ENCODE results near the gene ATP4A. TPM values are rescaled to one million over a fixed set of nuclear protein-coding genes. Genes with fewer than 3 reads are reported as not detected.

Gene ATP4A
- total RNA-seq, 1 donor from 2014 or later = not detected

GRCh38 chr19:35539314-35539713, 24.1 kb downstream of the ATP4A start:
- DNase-seq (ENCODE audit: low read depth) (no peak), FAIRE-seq (no peak)
- no peak overlapping the region for H3K4me2 ChIP-seq (ENCODE audit: low read length)
- H3K4me1 ChIP-seq (ENCODE audit: insufficient read depth, low read length) = peaks cover under 1% of the 10 kb centered on the region
- H3K9me3 ChIP-seq (ENCODE audit: insufficient read depth, low read depth, low read length) = no peaks in the 10 kb centered on the region
- no peak overlapping the region for H2AFZ ChIP-seq (ENCODE audit: low read depth, low read length)
- no peak overlapping the region for H3K27ac ChIP-seq (ENCODE audit: low read depth, low read length)
- H3K4me1 Mint-ChIP-seq (ENCODE audit: low read depth, unreplicated experiment) = peaks cover 2% of the 10 kb centered on the region
- no peaks in the 10 kb centered on the region for H3K9me3 Mint-ChIP-seq (ENCODE audit: unreplicated experiment)
- H3K4me3 ChIP-seq (ENCODE audit: insufficient read depth, low read depth, low read length) = no peak overlapping the region
- H3K4me3 Mint-ChIP-seq (ENCODE audit: unreplicated experiment) = no peak overlapping the region
- no peaks in the 10 kb centered on the region for H4K20me1 ChIP-seq (ENCODE audit: insufficient read depth, low read length)
- H3K27ac Mint-ChIP-seq (ENCODE audit: unreplicated experiment) = no peak overlapping the region
- H3K9ac ChIP-seq (ENCODE audit: low read length) = no peak overlapping the region
- H3K36me3 ChIP-seq (ENCODE audit: insufficient read depth, low read length) = no peaks in the 10 kb centered on the region
- TF ChIP-seq EZH2 (IDR thresholded peaks at IDR 0.05; ENCODE audit: insufficient read depth, low read length) (no peak), CTCF (IDR thresholded peaks at IDR 0.05; ENCODE audit: insufficient read depth, low read depth, low read length) (no peak)
- peaks cover 2% of the 10 kb centered on the region for H3K27me3 Mint-ChIP-seq (ENCODE audit: low read depth, unreplicated experiment)
- peaks cover 7% of the 10 kb centered on the region for H3K79me2 ChIP-seq (ENCODE audit: insufficient read depth, low read length)
- peaks cover 17% of the 10 kb centered on the region for H3K36me3 Mint-ChIP-seq (ENCODE audit: low read depth, unreplicated experiment)
- peaks cover 2% of the 10 kb centered on the region for H3K27me3 ChIP-seq (ENCODE audit: insufficient read depth, low read length)

GRCh38 chr19:35534803-35535480, 28.5 kb downstream of the ATP4A start:
- no peaks in the 10 kb centered on the region for H3K4me1 Mint-ChIP-seq (ENCODE audit: low read depth, unreplicated experiment)
- no peak overlapping the region for H3K4me3 ChIP-seq (ENCODE audit: insufficient read depth, low read depth, low read length)
- peaks cover 21% of the 10 kb centered on the region for H3K27me3 Mint-ChIP-seq (ENCODE audit: low read depth, unreplicated experiment)
- H3K36me3 ChIP-seq (ENCODE audit: insufficient read depth, low read length) = no peaks in the 10 kb centered on the region
- H3K4me2 ChIP-seq (ENCODE audit: low read length) = no peak overlapping the region
- TF ChIP-seq CTCF (IDR thresholded peaks at IDR 0.05; ENCODE audit: insufficient read depth, low read depth, low read length) (no peak), EZH2 (IDR thresholded peaks at IDR 0.05; ENCODE audit: insufficient read depth, low read length) (no peak)
- H3K27ac Mint-ChIP-seq (ENCODE audit: unreplicated experiment) = peak overlapping the region; percentile 34
- H3K27ac ChIP-seq (ENCODE audit: low read depth, low read length) = no peak overlapping the region
- FAIRE-seq = no peak
- no peak overlapping the region for H3K9ac ChIP-seq (ENCODE audit: low read length)
- H3K79me2 ChIP-seq (ENCODE audit: insufficient read depth, low read length) = no peaks in the 10 kb centered on the region
- H3K27me3 ChIP-seq (ENCODE audit: insufficient read depth, low read length) = peaks cover 25% of the 10 kb centered on the region
- no peaks in the 10 kb centered on the region for H4K20me1 ChIP-seq (ENCODE audit: insufficient read depth, low read length)
- no peaks in the 10 kb centered on the region for H3K4me1 ChIP-seq (ENCODE audit: insufficient read depth, low read length)
- H3K9me3 Mint-ChIP-seq (ENCODE audit: unreplicated experiment) = no peaks in the 10 kb centered on the region
- H3K9me3 ChIP-seq (ENCODE audit: insufficient read depth, low read depth, low read length) = no peaks in the 10 kb centered on the region
- no peak overlapping the region for H2AFZ ChIP-seq (ENCODE audit: low read depth, low read length)
- no peak for DNase-seq (ENCODE audit: low read depth)
- no peak overlapping the region for H3K4me3 Mint-ChIP-seq (ENCODE audit: unreplicated experiment)
- peaks cover 6% of the 10 kb centered on the region for H3K36me3 Mint-ChIP-seq (ENCODE audit: low read depth, unreplicated experiment)

- no peak overlapping the region for H3K27ac Mint-ChIP-seq (ENCODE audit: unreplicated experiment)
- FAIRE-seq (no peak), DNase-seq (ENCODE audit: low read depth) (no peak)
- peak overlapping the region; percentile 36 for H3K4me2 ChIP-seq (ENCODE audit: low read length)
- no peak overlapping the region for H3K9ac ChIP-seq (ENCODE audit: low read length)
- H3K27me3 ChIP-seq (ENCODE audit: insufficient read depth, low read length) = peaks cover 25% of the 10 kb centered on the region
- H3K36me3 ChIP-seq (ENCODE audit: insufficient read depth, low read length) = no peaks in the 10 kb centered on the region
- H3K36me3 Mint-ChIP-seq (ENCODE audit: low read depth, unreplicated experiment) = peaks cover 3% of the 10 kb centered on the region
- H3K4me1 Mint-ChIP-seq (ENCODE audit: low read depth, unreplicated experiment) = no peaks in the 10 kb centered on the region
- peaks cover 22% of the 10 kb centered on the region for H3K27me3 Mint-ChIP-seq (ENCODE audit: low read depth, unreplicated experiment)
- no peaks in the 10 kb centered on the region for H3K79me2 ChIP-seq (ENCODE audit: insufficient read depth, low read length)
- TF ChIP-seq CTCF (IDR thresholded peaks at IDR 0.05; ENCODE audit: insufficient read depth, low read depth, low read length) (no peak), EZH2 (IDR thresholded peaks at IDR 0.05; ENCODE audit: insufficient read depth, low read length) (peak; percentile 63)
- H3K4me3 ChIP-seq (ENCODE audit: insufficient read depth, low read depth, low read length) = no peak overlapping the region
- H3K9me3 ChIP-seq (ENCODE audit: insufficient read depth, low read depth, low read length) = no peaks in the 10 kb centered on the region
- no peaks in the 10 kb centered on the region for H3K4me1 ChIP-seq (ENCODE audit: insufficient read depth, low read length)
- H3K4me3 Mint-ChIP-seq (ENCODE audit: unreplicated experiment) = no peak overlapping the region
- no peak overlapping the region for H2AFZ ChIP-seq (ENCODE audit: low read depth, low read length)
- no peaks in the 10 kb centered on the region for H4K20me1 ChIP-seq (ENCODE audit: insufficient read depth, low read length)
- H3K9me3 Mint-ChIP-seq (ENCODE audit: unreplicated experiment) = no peaks in the 10 kb centered on the region
- no peak overlapping the region for H3K27ac ChIP-seq (ENCODE audit: low read depth, low read length)
Measured at GRCh38 chr19:35533822-35534392, 29.6 kb downstream of the ATP4A start.
